ENCODE measurements around the gene G6PC2. TPM values are rescaled to one million over a fixed set of nuclear protein-coding genes. Genes with fewer than 3 reads are reported as not detected.
"Not testable (repeated sequence)": the region's sequence is repeated elsewhere in the genome, so short reads cannot be mapped to it uniquely, and the experiment has no call there.

G6PC2 gene
- total RNA-seq, 1 experiment from 2014 or later, result not detected

- H3K27ac ChIP-seq (ENCODE audit: low read length), result no peak overlapping the region
- no peak overlapping the region for H2AFZ ChIP-seq (ENCODE audit: low read length)
- H3K4me2 ChIP-seq (ENCODE audit: low read length), result no peak overlapping the region
- no peaks in the 10 kb centered on the region for H3F3A ChIP-seq (ENCODE audit: low read length, unreplicated experiment)
- peaks cover 10% of the 10 kb centered on the region for H3K4me1 ChIP-seq (ENCODE audit: insufficient read depth, low read length)
- TF ChIP-seq EZH2 (IDR thresholded peaks at IDR 0.05; ENCODE audit: low read length, unreplicated experiment), result no peak
- no peak for TF ChIP-seq CTCF (conservative IDR thresholded peaks at IDR 0.05; ENCODE audit: low read depth, low read length)
- TF ChIP-seq EZH2phosphoT487 (IDR thresholded peaks at IDR 0.05; ENCODE audit: borderline replicate concordance, low read length), result no peak
- H3K4me3 ChIP-seq (ENCODE audit: low read length), result no peak overlapping the region
- no peaks in the 10 kb centered on the region for H3K79me2 ChIP-seq (ENCODE audit: low read length)
- no peaks in the 10 kb centered on the region for H3K9me3 ChIP-seq (ENCODE audit: low read length)
- H3K9ac ChIP-seq (ENCODE audit: low read length), result no peak overlapping the region
- no peaks in the 10 kb centered on the region for H3K36me3 ChIP-seq (ENCODE audit: low read depth, low read length)
- intact Hi-C loops (cut with micrococcal nuclease), result no loop called here
- no peaks in the 10 kb centered on the region for H4K20me1 ChIP-seq (ENCODE audit: low read length)
- H3K9me2 ChIP-seq (replicated peaks; ENCODE audit: low read length), result no peaks in the 10 kb centered on the region
- CTCF ChIA-PET, result no interaction called here
- POLR2A ChIA-PET (ENCODE audit: unreplicated experiment), result no interaction called here
- ATAC-seq (no peak), DNase-seq (no peak)
- no TSS peak for BruUV-seq (replicated peaks)
- no peaks in the 10 kb centered on the region for H3K27me3 ChIP-seq (ENCODE audit: low read length)
These were observed 45.5 kb upstream of the G6PC2 start for GRCh38 chr2:168855601-168856000.

- DNase-seq (no peak), ATAC-seq (no peak)
- no peaks in the 10 kb centered on the region for H3K9me2 ChIP-seq (replicated peaks; ENCODE audit: low read length)
- H3K79me2 ChIP-seq (ENCODE audit: low read length), result no peaks in the 10 kb centered on the region
- CTCF ChIA-PET, result no interaction called here
- no peak for TF ChIP-seq EZH2phosphoT487 (IDR thresholded peaks at IDR 0.05; ENCODE audit: borderline replicate concordance, low read length)
- no peak for TF ChIP-seq CTCF (conservative IDR thresholded peaks at IDR 0.05; ENCODE audit: low read depth, low read length)
- H3K27me3 ChIP-seq (ENCODE audit: low read length), result no peaks in the 10 kb centered on the region
- H2AFZ ChIP-seq (ENCODE audit: low read length), result no peak overlapping the region
- no peak overlapping the region for H3K9ac ChIP-seq (ENCODE audit: low read length)
- H3F3A ChIP-seq (ENCODE audit: low read length, unreplicated experiment), result no peaks in the 10 kb centered on the region
- no peak overlapping the region for H3K27ac ChIP-seq (ENCODE audit: low read length)
- BruUV-seq (replicated peaks), result no TSS peak
- H3K4me2 ChIP-seq (ENCODE audit: low read length), result no peak overlapping the region
- H3K4me1 ChIP-seq (ENCODE audit: insufficient read depth, low read length), result no peaks in the 10 kb centered on the region
- no peak overlapping the region for H3K4me3 ChIP-seq (ENCODE audit: low read length)
- no peaks in the 10 kb centered on the region for H3K9me3 ChIP-seq (ENCODE audit: low read length)
- no peaks in the 10 kb centered on the region for H3K36me3 ChIP-seq (ENCODE audit: low read depth, low read length)
- POLR2A ChIA-PET (ENCODE audit: unreplicated experiment), result no interaction called here
- intact Hi-C loops (cut with micrococcal nuclease), result no loop called here
- no peaks in the 10 kb centered on the region for H4K20me1 ChIP-seq (ENCODE audit: low read length)
These were observed 42.9 kb upstream of the G6PC2 start for GRCh38 chr2:168858146-168858545.

DNA sequence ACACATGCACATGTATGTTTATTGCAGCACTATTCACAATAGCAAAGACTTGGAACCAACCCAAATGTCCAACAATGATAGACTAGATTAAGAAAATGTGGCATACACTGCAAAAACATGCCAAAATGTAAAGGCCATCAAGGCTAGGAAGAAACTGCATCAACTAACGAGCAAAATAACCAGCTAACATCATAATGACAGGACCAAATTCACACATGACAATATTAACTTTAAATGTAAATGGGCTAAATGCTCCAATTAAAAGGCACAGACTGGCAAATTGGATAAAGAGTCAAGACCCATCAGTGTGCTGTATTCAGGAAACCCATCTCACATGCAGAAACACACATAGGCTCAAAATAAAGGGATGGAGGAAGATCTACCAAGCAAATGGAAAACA, 33.9 kb upstream of the G6PC2 start:
- DNase-seq; H3K4me1 ChIP-seq (ENCODE audit: insufficient read depth, low read length); H3K79me2 ChIP-seq (ENCODE audit: low read length); H3K27ac ChIP-seq (ENCODE audit: low read length); H3K4me2 ChIP-seq (ENCODE audit: low read length); BruUV-seq (replicated peaks); H3K9me2 ChIP-seq (replicated peaks; ENCODE audit: low read length); ATAC-seq; H3K9me3 ChIP-seq (ENCODE audit: low read length); H3K4me3 ChIP-seq (ENCODE audit: low read length); H3K9ac ChIP-seq (ENCODE audit: low read length); intact Hi-C loops (cut with micrococcal nuclease); CTCF ChIA-PET; H2AFZ ChIP-seq (ENCODE audit: low read length); H3K27me3 ChIP-seq (ENCODE audit: low read length); POLR2A ChIA-PET (ENCODE audit: unreplicated experiment); H4K20me1 ChIP-seq (ENCODE audit: low read length); H3F3A ChIP-seq (ENCODE audit: low read length, unreplicated experiment): not testable (repeated sequence)
- H3K36me3 ChIP-seq (ENCODE audit: low read depth, low read length), result peaks cover 10% of the 10 kb centered on the region

DNA sequence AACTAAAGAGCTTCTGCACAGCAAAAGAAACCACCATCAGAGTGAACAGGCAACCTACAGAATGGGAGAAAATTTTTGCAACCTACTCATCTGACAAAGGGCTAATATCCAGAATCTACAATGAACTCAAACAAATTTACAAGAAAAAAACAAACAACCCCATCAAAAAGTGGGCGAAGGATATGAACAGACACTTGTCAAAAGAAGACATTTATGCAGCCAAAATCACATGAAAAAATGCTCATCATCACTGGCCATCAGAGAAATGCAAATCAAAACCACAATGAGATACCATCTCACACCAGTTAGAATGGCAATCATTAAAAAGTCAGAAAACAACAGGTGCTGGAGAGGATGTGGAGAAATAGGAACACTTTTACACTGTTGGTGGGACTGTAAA, 30.7 kb upstream of the G6PC2 start:
- H3K9me3 ChIP-seq (ENCODE audit: low read length); H2AFZ ChIP-seq (ENCODE audit: low read length); H3K27ac ChIP-seq (ENCODE audit: low read length); H3K79me2 ChIP-seq (ENCODE audit: low read length); H3K4me2 ChIP-seq (ENCODE audit: low read length); CTCF ChIA-PET; H3F3A ChIP-seq (ENCODE audit: low read length, unreplicated experiment); H3K27me3 ChIP-seq (ENCODE audit: low read length); POLR2A ChIA-PET (ENCODE audit: unreplicated experiment); H3K4me3 ChIP-seq (ENCODE audit: low read length); intact Hi-C loops (cut with micrococcal nuclease); BruUV-seq (replicated peaks); DNase-seq; ATAC-seq; H3K9ac ChIP-seq (ENCODE audit: low read length); H4K20me1 ChIP-seq (ENCODE audit: low read length); H3K9me2 ChIP-seq (replicated peaks; ENCODE audit: low read length); H3K4me1 ChIP-seq (ENCODE audit: insufficient read depth, low read length): not testable (repeated sequence)
- peaks cover 22% of the 10 kb centered on the region for H3K36me3 ChIP-seq (ENCODE audit: low read depth, low read length)

DNA sequence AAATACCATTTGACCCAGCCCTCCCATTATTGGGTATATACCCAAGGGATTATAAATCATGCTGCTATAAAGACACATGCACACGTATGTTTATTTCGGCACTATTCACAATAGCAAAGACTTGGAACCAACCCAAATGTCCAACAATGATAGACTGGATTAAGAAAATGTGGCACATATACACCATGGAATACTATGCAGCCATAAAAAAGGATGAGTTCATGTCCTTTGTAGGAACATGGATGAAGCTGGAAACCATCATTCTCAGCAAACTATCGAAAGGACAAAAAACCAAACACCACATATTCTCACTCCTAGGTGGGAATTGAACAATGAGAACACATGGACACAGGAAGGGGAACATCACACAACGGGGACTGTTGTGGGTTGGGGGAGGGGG, 30.3 kb upstream of the G6PC2 start:
- intact Hi-C loops (cut with micrococcal nuclease); H3F3A ChIP-seq (ENCODE audit: low read length, unreplicated experiment); H3K79me2 ChIP-seq (ENCODE audit: low read length); BruUV-seq (replicated peaks); H3K27me3 ChIP-seq (ENCODE audit: low read length); H4K20me1 ChIP-seq (ENCODE audit: low read length); ATAC-seq; H3K9me2 ChIP-seq (replicated peaks; ENCODE audit: low read length); H3K9me3 ChIP-seq (ENCODE audit: low read length); DNase-seq; H3K4me2 ChIP-seq (ENCODE audit: low read length); H3K9ac ChIP-seq (ENCODE audit: low read length); CTCF ChIA-PET; H3K27ac ChIP-seq (ENCODE audit: low read length); POLR2A ChIA-PET (ENCODE audit: unreplicated experiment); H2AFZ ChIP-seq (ENCODE audit: low read length); H3K4me1 ChIP-seq (ENCODE audit: insufficient read depth, low read length); H3K4me3 ChIP-seq (ENCODE audit: low read length): not testable (repeated sequence)
- peaks cover 25% of the 10 kb centered on the region for H3K36me3 ChIP-seq (ENCODE audit: low read depth, low read length)

All from PC-3 (cell line).